Lung (tissue), 12 donors: ENCODE results near the gene ZCCHC24. TPM values are rescaled to one million over a fixed set of nuclear protein-coding genes. Genes with fewer than 3 reads are reported as not detected.

Experiments
- ATAC-seq: fragments of 200-7000 bp; cut with Tn5 transposase; one replicate; pipeline ENCODE4 v1.9.1; 2020; ENCODE audit warnings: moderate number of reproducible peaks; ENCODE audit not compliant: insufficient read depth, low FRiP score
- DNase-seq, 3 donors: peaks; one replicate each; pipeline ENCODE4 v3.0.0-alpha.2; 2013 to 2017
- H3K27ac ChIP-seq, 2 donors: one replicate each; pipeline ENCODE4 v1.5.1; 2013; ENCODE audit warnings: mild to moderate bottlenecking in 2 of 2, moderate library complexity in 2 of 2, control low read depth in 1 of 2, inconsistent platforms in 1 of 2, low read depth in 1 of 2, low read length in 1 of 2
- H3K27me3 ChIP-seq, 3 donors: one replicate each; pipeline ENCODE4 v1.5.1; 2013; ENCODE audit warnings: low read length in 2 of 3; ENCODE audit not compliant: control insufficient read depth in 3 of 3, insufficient read depth in 3 of 3
- H3K36me3 ChIP-seq, 4 donors: one replicate each; pipeline ENCODE4 v1.5.1; 2013; ENCODE audit warnings: low read length in 4 of 4, mild to moderate bottlenecking in 1 of 4, moderate library complexity in 1 of 4; ENCODE audit not compliant: control insufficient read depth in 4 of 4, insufficient read depth in 4 of 4
- H3K4me1 ChIP-seq, 5 donors: one replicate each; pipeline ENCODE4 v1.5.1; 2013; ENCODE audit warnings: low read length in 5 of 5, mild to moderate bottlenecking in 2 of 5, moderate library complexity in 1 of 5; ENCODE audit not compliant: control insufficient read depth in 5 of 5, insufficient read depth in 5 of 5
- H3K4me3 ChIP-seq: one replicate; pipeline ENCODE4 v1.5.1; 2013; ENCODE audit warnings: mild to moderate bottlenecking, control low read depth, moderate library complexity
- H3K9ac ChIP-seq, 2 donors: one replicate each; pipeline ENCODE4 v1.5.1; 2013; ENCODE audit warnings: low read length in 2 of 2, control low read depth in 1 of 2; ENCODE audit not compliant: insufficient read depth in 1 of 2
- H3K9me3 ChIP-seq, 4 donors: one replicate each; pipeline ENCODE4 v1.5.1; 2013; ENCODE audit warnings: low read length in 3 of 4, mild to moderate bottlenecking in 1 of 4, moderate library complexity in 1 of 4; ENCODE audit not compliant: control insufficient read depth in 4 of 4, insufficient read depth in 3 of 4
- CTCF ChIP-seq: IDR thresholded peaks from 2 replicates; pipeline ENCODE4 v1.5.1; 2012; ENCODE audit warnings: mild to moderate bottlenecking; ENCODE audit errors: control extremely low read depth, extremely low read depth
- WGBS, 2 donors: extraction: QIAGEN DNeasy Blood & Tissue Kit; methylation state at CpG; one replicate each; pipeline ENCODE4 v1.1.7; 2013; 5-methylcytosine and 5-hydroxymethylcytosine counted together
- polyA plus RNA-seq, 2 donors: library from polyadenylated mRNA; stranded (reverse); fragments of 200-250 nt; gene quantifications; one replicate each; pipeline ENCODE4 v1.2.1, GENCODE V29; 2013
- total RNA-seq, 2 donors: library from RNA; depleted of rRNA in 1 of 2; stranded (reverse); fragments of >200 nt in 1 of 2; gene quantifications; one replicate each; pipeline ENCODE4 v1.2.1, GENCODE V29; 2014 to 2021
- donor health status: control.
- donor health status: control.
- donor health status: Bipolar disorder and iron deficiency.
- donor health status: healthy.
- donor health status: DM: yes; HTN: yes; CAD: no.

Gene ZCCHC24
- total and polyA plus RNA-seq, 4 donors: 10.4 to 33.5 (median 13.5) TPM

GRCh38 chr10:79420974-79421688, 24.3 kb downstream of the ZCCHC24 start:
- TF ChIP-seq CTCF: no peak
- H3K4me1 ChIP-seq: peaks cover 4 to 46% (median 32%) of the 10 kb centered on the region in 5 donors
- no peaks in the 10 kb centered on the region for H3K27me3 ChIP-seq
- H3K36me3 ChIP-seq: peaks cover 2 to 32% (median 21%) of the 10 kb centered on the region in 4 donors
- H3K4me3 ChIP-seq: no peak overlapping the region
- H3K9me3 ChIP-seq: no peaks in the 10 kb centered on the region
- no peak for DNase-seq
- H3K9ac ChIP-seq: no peak overlapping the region
- 76 to 87% methylated on average over 12 of the region's 12 CpGs for WGBS, 2 donors
- H3K27ac ChIP-seq: peak overlapping the region in 1 of 2 donors; percentile 4
- ATAC-seq: no peak

GRCh38 chr10:79418886-79419595, 26.4 kb downstream of the ZCCHC24 start:
- Histone ChIP-seq H3K9ac (no peak overlapping the region), H3K36me3 (peaks cover 2 to 18% (median 13%) of the 10 kb centered on the region in 4 donors), H3K27ac (peak overlapping the region in 1 of 2 donors; percentile 29), H3K4me1 (peaks cover 4 to 28% (median 13%) of the 10 kb centered on the region in 5 donors), H3K4me3 (no peak overlapping the region), H3K27me3 (no peaks in the 10 kb centered on the region), H3K9me3 (no peaks in the 10 kb centered on the region)
- DNase-seq (no peak), ATAC-seq (no peak)
- WGBS, 2 donors: 93 to 96% methylated on average over 13 of the region's 13 CpGs
- TF ChIP-seq CTCF: no peak

- H3K9ac ChIP-seq: no peak overlapping the region
- no peak for TF ChIP-seq CTCF
- H3K4me3 ChIP-seq: no peak overlapping the region
- H3K27me3 ChIP-seq: no peaks in the 10 kb centered on the region
- H3K9me3 ChIP-seq: no peaks in the 10 kb centered on the region
- WGBS, 2 donors: 68% methylated on average over 6 of the region's 6 CpGs
- peaks cover 6 to 31% (median 11%) of the 10 kb centered on the region in 5 donors for H3K4me1 ChIP-seq
- peaks cover 0 to 21% (median 13%) of the 10 kb centered on the region in 4 donors for H3K36me3 ChIP-seq
- H3K27ac ChIP-seq: peak overlapping the region in 1 of 2 donors; percentile 0
- ATAC-seq (no peak), DNase-seq (peak in 1 of 3 donors; percentile 9)
Measured at GRCh38 chr10:79418274-79418673, 27.1 kb downstream of the ZCCHC24 start.
